Smooth muscle cell (in vitro differentiated cells): ENCODE measurements around the gene SEMA3B. TPM values are rescaled to one million over a fixed set of nuclear protein-coding genes. Genes with fewer than 3 reads are reported as not detected.

ENCODE experiments used
- DNase-seq: peaks from one replicate; lab custom pipeline; 2025; ENCODE audit not compliant: unreplicated experiment; lab: John Stamatoyannopoulos, UW
- H2AFZ ChIP-seq: fragments of 200-600 bp; sonication (generic); 2 replicates; pipeline ENCODE4 v1.6.0; 2016; ENCODE audit warnings: antibody characterized with exemption, low read depth, mild to moderate bottlenecking
- H3F3A ChIP-seq: fragments of 200-600 bp; sonication (generic); 2 replicates; pipeline ENCODE4 v1.6.0; 2017; ENCODE audit warnings: antibody characterized with exemption, low read depth
- H3K27ac ChIP-seq: fragments of 200-600 bp; sonication (generic); 2 replicates; pipeline ENCODE4 v1.5.1; 2016; ENCODE audit warnings: low read depth, mild to moderate bottlenecking
- H3K27me3 ChIP-seq: fragments of 200-600 bp; sonication (generic); 2 replicates; pipeline ENCODE4 v1.6.1; 2016; ENCODE audit warnings: low read depth, mild to moderate bottlenecking
- H3K36me3 ChIP-seq: fragments of 200-600 bp; sonication (generic); 2 replicates; pipeline ENCODE4 v1.5.1; 2016; ENCODE audit warnings: low read depth
- H3K4me1 ChIP-seq: fragments of 200-600 bp; sonication (generic); 2 replicates; pipeline ENCODE4 v1.5.1; 2016; ENCODE audit warnings: low read depth
- H3K4me2 ChIP-seq: fragments of 200-600 bp; sonication (generic); 2 replicates; pipeline ENCODE4 v1.6.0; 2016; ENCODE audit warnings: mild to moderate bottlenecking
- H3K4me3 ChIP-seq: fragments of 200-600 bp; sonication (generic); 2 replicates; pipeline ENCODE4 v1.5.1; 2016; ENCODE audit warnings: mild to moderate bottlenecking
- H3K79me2 ChIP-seq: fragments of 200-600 bp; sonication (generic); 2 replicates; pipeline ENCODE4 v1.6.0; 2016; ENCODE audit warnings: low read depth, mild to moderate bottlenecking
- H3K9ac ChIP-seq: fragments of 200-600 bp; sonication (generic); 2 replicates; pipeline ENCODE4 v1.6.0; 2016; ENCODE audit warnings: low read depth
- H3K9me3 ChIP-seq: fragments of 200-600 bp; sonication (generic); replicated peaks from 2 replicates; pipeline ENCODE4 v1.5.1; 2016; ENCODE audit warnings: low read depth
- H4K20me1 ChIP-seq: fragments of 200-600 bp; sonication (generic); 2 replicates; pipeline ENCODE4 v1.6.0; 2016; ENCODE audit warnings: low read depth
- CTCF ChIP-seq: fragments of 200-600 bp; sonication (generic); IDR thresholded peaks from 2 replicates; pipeline ENCODE4 v1.5.1; 2017; ENCODE audit warnings: borderline replicate concordance, mild to moderate bottlenecking, antibody characterized with exemption; ENCODE audit not compliant: insufficient read depth, poor library complexity, severe bottlenecking
- WGBS: methylation state at CpG from one replicate; pipeline ENCODE4 v1.1.7; 2016; ENCODE audit warnings: low lambda C conversion rate; 5-methylcytosine and 5-hydroxymethylcytosine counted together
- polyA plus RNA-seq: library from polyadenylated mRNA; unstranded; fragments of >200 nt; fragmentation: Nextera tagmentation; extraction: Ambion mirVana; gene quantifications from 2 replicates; pipeline ENCODE4 v1.2.1, GENCODE V29; 2016
- total RNA-seq: library from RNA; depleted of rRNA; stranded (reverse); fragments of >200 nt; gene quantifications from 2 replicates; pipeline ENCODE4 v1.2.3, GENCODE V29; 2014

The SEMA3B gene
- total and polyA plus RNA-seq, 2 experiments from 2014 or later = 26.3 to 48.3 TPM

DNA sequence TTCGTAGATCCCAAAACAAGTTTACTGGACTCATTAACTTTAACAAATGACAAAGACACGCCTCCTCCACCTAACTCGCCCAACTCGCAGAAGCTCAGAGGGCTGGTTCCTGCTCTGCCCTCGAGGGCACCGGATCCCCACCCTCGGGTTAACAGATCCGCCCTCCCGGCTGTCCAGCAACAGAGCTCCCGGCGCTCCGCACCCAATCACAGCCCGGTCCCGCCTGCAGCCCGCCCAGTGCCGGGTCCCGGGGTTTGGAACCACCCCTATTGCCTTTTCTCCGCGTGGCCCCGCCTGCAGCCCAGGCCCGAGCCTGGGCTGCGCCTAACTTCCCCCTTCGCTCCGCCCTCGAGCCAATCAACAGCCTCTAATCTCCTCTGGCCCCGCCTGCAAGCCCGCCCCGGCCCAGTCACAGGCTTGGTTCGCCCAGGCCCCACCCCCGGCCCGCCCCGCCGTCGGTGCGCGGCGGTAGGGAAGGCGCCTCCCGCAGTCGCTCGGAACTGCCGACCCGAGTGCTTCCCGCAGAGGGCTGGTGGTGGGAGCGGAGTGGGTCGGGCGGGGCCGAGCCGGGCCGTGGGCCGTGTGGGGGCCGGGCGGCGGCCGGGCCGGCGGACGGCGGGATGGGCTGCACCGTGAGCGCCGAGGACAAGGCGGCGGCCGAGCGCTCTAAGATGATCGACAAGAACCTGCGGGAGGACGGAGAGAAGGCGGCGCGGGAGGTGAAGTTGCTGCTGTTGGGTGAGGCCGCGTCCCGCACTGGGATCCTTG, 33.0 kb upstream of the SEMA3B start, which contains the start of gene GNAI2:
Gene GNAI2, plus strand, starts transcription at position 489 of the 768 bp plus-strand sequence. Its CDS starts 132 bp downstream, at position 621.
- Histone ChIP-seq H3K4me3 (peak within 1 kb of the TSS; percentile 74), H3K9me3 (no peaks in the 10 kb centered on the region), H2AFZ (no peak within 1 kb of the TSS), H4K20me1 (peaks cover 43% of the 10 kb centered on the region), H3K27me3 (no peaks in the 10 kb centered on the region), H3K79me2 (peaks cover 49% of the 10 kb centered on the region), H3K27ac (peak within 1 kb of the TSS; percentile 45), H3K36me3 (no peaks in the 10 kb centered on the region), H3K4me1 (peaks cover 35% of the 10 kb centered on the region), H3K4me2 (peak within 1 kb of the TSS; percentile 89), H3F3A (no peaks in the 10 kb centered on the region), H3K9ac (peak within 1 kb of the TSS; percentile 78)
- no peak for TF ChIP-seq CTCF
- WGBS = under 1% methylated on average over 49 of the region's 75 CpGs
- peak; percentile 93 for DNase-seq

DNA sequence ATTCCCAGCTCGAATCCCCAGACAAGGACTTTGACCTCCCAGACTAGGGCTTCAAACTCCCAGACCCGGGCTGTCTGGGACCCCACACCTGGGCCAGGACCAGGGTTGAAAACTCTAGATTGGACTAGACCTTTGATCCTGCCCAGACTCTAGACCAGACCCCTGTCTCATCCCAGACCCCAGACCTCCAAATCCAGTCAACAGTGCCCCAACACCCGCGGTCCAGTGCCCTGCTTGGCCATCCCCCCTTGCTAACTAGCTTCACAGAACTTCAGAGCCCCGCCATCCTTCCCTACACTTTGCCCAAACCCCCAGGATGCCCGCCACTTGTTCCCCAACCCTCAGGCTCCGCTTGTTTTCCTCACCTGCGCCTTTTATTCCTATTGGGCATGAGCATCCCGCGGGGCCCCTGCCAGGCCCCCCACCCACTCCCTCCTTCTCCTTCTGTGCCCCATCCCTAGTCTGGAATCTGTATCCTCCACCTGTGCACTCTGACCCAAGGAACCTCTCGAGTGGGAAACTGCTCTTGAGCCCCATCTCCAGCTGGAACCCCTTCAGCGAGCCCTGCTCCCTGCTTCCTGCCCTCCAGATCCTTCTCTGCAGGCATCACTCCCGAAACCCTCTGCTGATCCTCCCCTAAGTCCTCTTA, 32.3 kb upstream of the SEMA3B start:
- Histone ChIP-seq H2AFZ (no peak overlapping the region), H3K4me2 (peak overlapping the region; percentile 89), H3K4me1 (peaks cover 41% of the 10 kb centered on the region), H4K20me1 (peaks cover 50% of the 10 kb centered on the region), H3K27ac (peak overlapping the region; percentile 45), H3K36me3 (no peaks in the 10 kb centered on the region), H3F3A (no peaks in the 10 kb centered on the region), H3K9ac (peak overlapping the region; percentile 78), H3K27me3 (no peaks in the 10 kb centered on the region), H3K79me2 (peaks cover 56% of the 10 kb centered on the region), H3K4me3 (peak overlapping the region; percentile 74), H3K9me3 (no peaks in the 10 kb centered on the region)
- WGBS = 3% methylated on average over 13 of the region's 13 CpGs
- no peak for TF ChIP-seq CTCF
- no peak for DNase-seq

DNA sequence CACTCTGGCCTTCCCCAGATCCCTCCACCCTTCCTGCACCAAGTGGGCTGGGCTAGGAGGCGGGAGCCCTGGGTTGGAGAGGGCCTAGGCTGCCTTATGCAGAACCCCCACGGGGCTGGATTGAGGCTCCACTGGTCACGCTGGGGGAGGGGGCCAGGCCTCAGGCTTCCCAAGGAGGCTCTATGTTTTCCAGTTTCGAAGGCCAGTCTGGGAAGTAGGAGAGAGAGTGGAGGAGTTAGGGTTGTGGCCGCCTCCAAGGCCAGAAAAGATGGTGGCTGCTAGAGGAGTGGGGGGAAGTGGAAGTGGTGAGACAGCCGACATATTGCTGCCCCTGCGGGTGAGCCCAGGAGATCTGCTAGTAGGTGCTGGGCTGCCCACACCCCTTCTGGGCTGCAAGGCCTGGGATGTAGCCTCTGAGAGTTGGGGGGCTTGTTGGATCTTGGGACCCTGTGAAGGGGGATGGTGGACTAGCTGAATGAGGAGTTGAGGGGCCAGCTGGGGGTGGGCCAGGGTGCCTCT, 31.8 kb upstream of the SEMA3B start:
- H4K20me1 ChIP-seq = peaks cover 56% of the 10 kb centered on the region
- no peak overlapping the region for H2AFZ ChIP-seq
- peaks cover 47% of the 10 kb centered on the region for H3K4me1 ChIP-seq
- H3K36me3 ChIP-seq = no peaks in the 10 kb centered on the region
- no peaks in the 10 kb centered on the region for H3K27me3 ChIP-seq
- DNase-seq = peak; percentile 12
- peak overlapping the region; percentile 45 for H3K27ac ChIP-seq
- peaks cover 62% of the 10 kb centered on the region for H3K79me2 ChIP-seq
- no peaks in the 10 kb centered on the region for H3F3A ChIP-seq
- H3K4me2 ChIP-seq = peak overlapping the region; percentile 89
- WGBS = 5% methylated on average over 7 of the region's 7 CpGs
- peak overlapping the region; percentile 74 for H3K4me3 ChIP-seq
- no peak for TF ChIP-seq CTCF
- H3K9ac ChIP-seq = peak overlapping the region; percentile 78
- no peaks in the 10 kb centered on the region for H3K9me3 ChIP-seq
